Activated CD4-positive, alpha-beta T cell treated with anti-CD3 and anti-CD28 coated beads for 36 hours (primary cell): ENCODE results near the gene PDLIM5. TPM values are rescaled to one million over a fixed set of nuclear protein-coding genes. Genes with fewer than 3 reads are reported as not detected.

ENCODE experiments used
- ATAC-seq: fragments of 200-7000 bp; cut with Tn5 transposase; one replicate; pipeline ENCODE4 v1.10.0; 2021; ENCODE audit warnings: mild to moderate bottlenecking, moderate library complexity
- CTCF ChIA-PET: fragments of 350-600 bp; sonication (Branson Sonifier 250); formaldehyde crosslinking; loops from one replicate; lab custom pipeline; 2021; ENCODE audit warnings: antibody characterized with exemption; lab: Charles Lee
- POLR2A ChIA-PET: fragments of 350-600 bp; sonication (Branson Sonifier 250); formaldehyde crosslinking; loops from one replicate; lab custom pipeline; 2021; ENCODE audit warnings: antibody characterized with exemption, inconsistent platforms; lab: Charles Lee
- DNase-seq: peaks from one replicate; pipeline ENCODE4 v3.0.0-alpha.2; 2020
- H3K27ac Mint-ChIP-seq: one replicate; pipeline ENCODE4 v1.8.0; 2021; ENCODE audit warnings: mixed read lengths
- H3K27me3 Mint-ChIP-seq: one replicate; pipeline ENCODE4 v1.8.0; 2021; ENCODE audit warnings: mixed read lengths
- H3K36me3 Mint-ChIP-seq: one replicate; pipeline ENCODE4 v1.8.0; 2021; ENCODE audit warnings: low read depth, mixed read lengths
- H3K4me1 Mint-ChIP-seq: one replicate; pipeline ENCODE4 v1.8.0; 2021; ENCODE audit warnings: mixed read lengths
- H3K4me3 Mint-ChIP-seq: one replicate; pipeline ENCODE4 v1.8.0; 2021; ENCODE audit warnings: mild to moderate bottlenecking, moderate library complexity, mixed read lengths
- H3K9me3 Mint-ChIP-seq: one replicate; pipeline ENCODE4 v1.8.0; 2021; ENCODE audit warnings: low read depth, mixed read lengths
- intact Hi-C, 2 experiments: fragments of 100-400 bp; cut with DNase I in 1 of 2; cut with micrococcal nuclease in 1 of 2; formaldehyde crosslinking; loops; one replicate each; pipeline versions ENCODE4 v1.14.2 to v1.15.1; 2022 to 2024; cut with DNase I, micrococcal nuclease
- total RNA-seq, 2 experiments: library from RNA; stranded (reverse); gene quantifications; one replicate each; pipeline ENCODE4 v1.2.3, GENCODE V29; 2021

PDLIM5 gene
- total RNA-seq, 2 experiments from 2014 or later: 25.9 to 34.3 TPM

GRCh38 chr4:94516067-94516466 lies 64.3 kb downstream of the PDLIM5 start:
- Mint-ChIP-seq H3K27ac (no peak overlapping the region), H3K27me3 (no peaks in the 10 kb centered on the region), H3K9me3 (no peaks in the 10 kb centered on the region), H3K4me3 (no peak overlapping the region), H3K4me1 (peaks cover 15% of the 10 kb centered on the region), H3K36me3 (no peaks in the 10 kb centered on the region)
- CTCF ChIA-PET: no interaction called here
- ATAC-seq: peak; percentile 60
- intact Hi-C loops: no loop called here
- POLR2A ChIA-PET: no interaction called here
- no peak for DNase-seq

- intact Hi-C loops: no loop called here
Measured at GRCh38 chr4:94516999-94517398, 65.3 kb downstream of the PDLIM5 start.

GRCh38 chr4:94517492-94517891 lies 65.8 kb downstream of the PDLIM5 start:
- Mint-ChIP-seq H3K9me3 (no peaks in the 10 kb centered on the region), H3K27me3 (no peaks in the 10 kb centered on the region), H3K4me3 (no peak overlapping the region), H3K36me3 (no peaks in the 10 kb centered on the region), H3K27ac (no peak overlapping the region), H3K4me1 (peaks cover 15% of the 10 kb centered on the region)
- CTCF ChIA-PET: no interaction called here
- ATAC-seq (no peak), DNase-seq (no peak)
- intact Hi-C loops: no loop called here
- POLR2A ChIA-PET: no interaction called here

More at GRCh38 chr4:94516999-94517398, 65.3 kb downstream of the PDLIM5 start:
- Mint-ChIP-seq H3K4me1 (peaks cover 15% of the 10 kb centered on the region), H3K9me3 (no peaks in the 10 kb centered on the region), H3K27ac (no peak overlapping the region), H3K4me3 (no peak overlapping the region), H3K36me3 (no peaks in the 10 kb centered on the region), H3K27me3 (no peaks in the 10 kb centered on the region)
- POLR2A ChIA-PET: no interaction called here
- no peak for ATAC-seq
- DNase-seq: no peak
- CTCF ChIA-PET: no interaction called here

GRCh38 chr4:94519019-94519418 lies 67.3 kb downstream of the PDLIM5 start:
- peaks cover 15% of the 10 kb centered on the region for H3K4me1 Mint-ChIP-seq
- no peak for ATAC-seq

DNA sequence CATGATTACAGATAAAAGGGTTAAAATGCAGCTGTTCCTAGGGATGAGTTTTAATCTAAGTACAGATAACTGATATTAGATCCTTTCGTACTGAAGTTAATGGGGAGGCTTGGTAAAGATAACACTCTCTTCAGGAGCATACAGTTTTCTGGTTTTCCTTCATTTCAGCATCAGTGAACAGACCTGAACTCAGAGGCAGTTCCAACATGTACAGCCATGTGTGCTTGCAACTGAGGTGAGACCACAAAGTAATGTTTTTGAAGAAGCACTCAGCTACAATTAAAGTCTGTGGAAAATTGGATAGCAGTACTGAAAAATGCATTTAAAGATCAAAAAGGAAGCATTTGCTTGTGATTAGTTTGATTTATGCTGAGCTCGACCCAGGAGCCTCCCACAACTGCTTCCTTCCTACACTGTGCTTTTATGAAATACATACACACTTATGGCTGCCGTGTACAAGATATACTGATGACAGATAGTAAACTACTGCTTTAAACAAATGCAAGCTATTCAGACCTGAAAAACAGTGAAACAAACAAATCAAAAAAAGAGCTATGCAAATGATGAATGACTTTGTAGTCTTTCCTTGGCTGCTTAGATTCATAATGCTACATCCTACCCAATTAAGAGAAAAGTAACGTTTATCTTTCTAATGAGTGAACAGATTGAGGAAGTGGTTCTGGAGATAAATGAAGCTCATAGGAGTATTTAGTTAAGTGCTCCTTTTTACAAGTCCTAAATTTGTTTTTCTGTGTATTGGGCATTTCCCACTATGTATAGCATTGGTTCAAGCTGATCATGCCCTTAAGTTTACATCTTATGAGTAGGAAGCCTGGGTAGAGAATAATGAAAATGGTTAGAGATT lies 68.4 kb downstream of the PDLIM5 start:
- Mint-ChIP-seq H3K27ac (no peak overlapping the region), H3K4me1 (peaks cover 15% of the 10 kb centered on the region), H3K9me3 (no peaks in the 10 kb centered on the region), H3K4me3 (no peak overlapping the region), H3K27me3 (no peaks in the 10 kb centered on the region), H3K36me3 (peaks cover 2% of the 10 kb centered on the region)
- ChIA-PET CTCF (interaction anchor here (0.6 kb wide), 1 partner anchor 315 kb away, joined by 3 read pairs; no protein-coding TSS in a partner anchor), POLR2A (no interaction called here)
- no peak for DNase-seq
- ATAC-seq: no peak
- intact Hi-C loops: no loop called here

More at GRCh38 chr4:94519019-94519418, 67.3 kb downstream of the PDLIM5 start:
- Mint-ChIP-seq H3K27me3 (no peaks in the 10 kb centered on the region), H3K9me3 (no peaks in the 10 kb centered on the region), H3K36me3 (no peaks in the 10 kb centered on the region), H3K4me3 (no peak overlapping the region), H3K27ac (no peak overlapping the region)
- DNase-seq: no peak
- ChIA-PET POLR2A (no interaction called here), CTCF (no interaction called here)
- intact Hi-C loops: no loop called here

- Mint-ChIP-seq H3K27me3 (no peaks in the 10 kb centered on the region), H3K27ac (no peak overlapping the region), H3K4me3 (no peak overlapping the region), H3K36me3 (peaks cover 5% of the 10 kb centered on the region), H3K9me3 (no peaks in the 10 kb centered on the region), H3K4me1 (peaks cover 17% of the 10 kb centered on the region)
- ATAC-seq: no peak
- no peak for DNase-seq
- ChIA-PET POLR2A (no interaction called here), CTCF (no interaction called here)
- intact Hi-C loops: no loop called here
Measured at GRCh38 chr4:94523033-94523580, 71.4 kb downstream of the PDLIM5 start.

DNA sequence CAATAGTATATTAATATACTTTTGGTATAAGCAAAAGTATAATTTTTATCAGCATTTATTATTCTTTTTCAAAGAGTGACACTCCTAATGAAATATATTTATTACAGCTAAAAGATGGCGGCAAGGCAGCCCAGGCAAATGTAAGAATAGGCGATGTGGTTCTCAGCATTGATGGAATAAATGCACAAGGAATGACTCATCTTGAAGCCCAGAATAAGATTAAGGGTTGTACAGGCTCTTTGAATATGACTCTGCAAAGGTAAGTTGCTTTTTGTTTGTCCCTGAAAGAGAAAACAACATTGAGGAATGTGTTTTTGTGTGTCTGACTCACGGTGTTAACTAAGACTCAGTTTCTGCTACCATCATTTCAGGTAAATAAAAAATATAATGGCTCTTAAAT lies 71.9 kb downstream of the PDLIM5 start:
- H3K4me3 Mint-ChIP-seq: no peak overlapping the region
- H3K27ac Mint-ChIP-seq: no peak overlapping the region
- no peaks in the 10 kb centered on the region for H3K27me3 Mint-ChIP-seq
- DNase-seq (no peak), ATAC-seq (no peak)
- peaks cover 5% of the 10 kb centered on the region for H3K36me3 Mint-ChIP-seq
- POLR2A ChIA-PET: no interaction called here
- H3K4me1 Mint-ChIP-seq: peaks cover 17% of the 10 kb centered on the region
- no peaks in the 10 kb centered on the region for H3K9me3 Mint-ChIP-seq
- CTCF ChIA-PET: no interaction called here
- intact Hi-C loops: no loop called here

GRCh38 chr4:94525993-94526728 lies 74.4 kb downstream of the PDLIM5 start:
- H3K4me1 Mint-ChIP-seq: peaks cover 2% of the 10 kb centered on the region
- intact Hi-C loops: no loop called here
- CTCF ChIA-PET: interaction anchor here (1.8 kb wide), 1 partner anchor 10 kb away, joined by 5 read pairs; no protein-coding TSS in a partner anchor

GRCh38 chr4:94527556-94528233 lies 76.0 kb downstream of the PDLIM5 start:
- ChIA-PET CTCF (interaction anchor here (1.8 kb wide), 1 partner anchor 9 kb away, joined by 5 read pairs; no protein-coding TSS in a partner anchor), POLR2A (no interaction called here)
- no peak overlapping the region for H3K4me3 Mint-ChIP-seq
- peaks cover 2% of the 10 kb centered on the region for H3K4me1 Mint-ChIP-seq
- no peak for DNase-seq
- intact Hi-C loops: no loop called here
- peaks cover 5% of the 10 kb centered on the region for H3K36me3 Mint-ChIP-seq
- no peak overlapping the region for H3K27ac Mint-ChIP-seq
- ATAC-seq: no peak
- no peaks in the 10 kb centered on the region for H3K27me3 Mint-ChIP-seq
- H3K9me3 Mint-ChIP-seq: no peaks in the 10 kb centered on the region

More at GRCh38 chr4:94525993-94526728, 74.4 kb downstream of the PDLIM5 start:
- DNase-seq (no peak), ATAC-seq (no peak)
- H3K27ac Mint-ChIP-seq: no peak overlapping the region
- H3K4me3 Mint-ChIP-seq: no peak overlapping the region
- peaks cover 5% of the 10 kb centered on the region for H3K36me3 Mint-ChIP-seq
- H3K27me3 Mint-ChIP-seq: no peaks in the 10 kb centered on the region
- no peaks in the 10 kb centered on the region for H3K9me3 Mint-ChIP-seq
- POLR2A ChIA-PET: no interaction called here

- DNase-seq (no peak), ATAC-seq (no peak)
- H3K4me1 Mint-ChIP-seq: peaks cover 5% of the 10 kb centered on the region
- ChIA-PET CTCF (no interaction called here), POLR2A (no interaction called here)
- no peaks in the 10 kb centered on the region for H3K9me3 Mint-ChIP-seq
- no peaks in the 10 kb centered on the region for H3K27me3 Mint-ChIP-seq
- intact Hi-C loops: no loop called here
- no peak overlapping the region for H3K27ac Mint-ChIP-seq
- H3K4me3 Mint-ChIP-seq: no peak overlapping the region
- H3K36me3 Mint-ChIP-seq: peaks cover 5% of the 10 kb centered on the region
Measured at GRCh38 chr4:94528792-94529451, 77.2 kb downstream of the PDLIM5 start.

GRCh38 chr4:94530073-94530472 lies 78.3 kb downstream of the PDLIM5 start:
- Mint-ChIP-seq H3K4me1 (peaks cover 5% of the 10 kb centered on the region), H3K9me3 (no peaks in the 10 kb centered on the region), H3K27me3 (no peaks in the 10 kb centered on the region), H3K36me3 (peaks cover 2% of the 10 kb centered on the region), H3K27ac (no peak overlapping the region), H3K4me3 (no peak overlapping the region)
- no peak for DNase-seq
- POLR2A ChIA-PET: no interaction called here
- intact Hi-C loops: no loop called here
- no peak for ATAC-seq
- CTCF ChIA-PET: no interaction called here
